HCEC 1CT (cell line): ENCODE data around the gene RSPRY1.
"Not testable (repeated sequence)": the region's sequence is repeated elsewhere in the genome, so short reads cannot be mapped to it uniquely, and the experiment has no call there.

Experiments used
- DNase-seq: peaks from one replicate; pipeline ENCODE4 v3.0.0-alpha.2; 2017

The RSPRY1 gene

DNA sequence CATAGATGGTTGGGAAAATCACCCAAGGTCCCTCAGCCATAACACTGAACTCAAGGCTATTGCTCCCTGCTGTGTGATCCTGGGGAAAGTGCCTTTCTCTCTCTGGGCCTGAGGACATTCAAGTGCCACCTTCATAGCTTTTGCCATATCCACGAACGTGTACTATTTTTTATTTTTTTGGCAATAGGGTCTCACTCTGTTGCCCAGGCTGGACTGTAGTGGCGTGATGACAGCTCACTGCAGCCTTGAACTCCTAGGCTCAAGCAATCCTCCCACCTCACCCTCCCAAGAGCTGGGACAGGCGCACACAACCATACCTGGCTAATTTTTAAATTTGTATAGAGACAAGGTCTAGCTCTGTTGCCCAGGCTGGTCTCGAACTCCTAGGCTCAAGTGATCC lies 87.7 kb downstream of the RSPRY1 start:
- DNase-seq = no peak

DNA sequence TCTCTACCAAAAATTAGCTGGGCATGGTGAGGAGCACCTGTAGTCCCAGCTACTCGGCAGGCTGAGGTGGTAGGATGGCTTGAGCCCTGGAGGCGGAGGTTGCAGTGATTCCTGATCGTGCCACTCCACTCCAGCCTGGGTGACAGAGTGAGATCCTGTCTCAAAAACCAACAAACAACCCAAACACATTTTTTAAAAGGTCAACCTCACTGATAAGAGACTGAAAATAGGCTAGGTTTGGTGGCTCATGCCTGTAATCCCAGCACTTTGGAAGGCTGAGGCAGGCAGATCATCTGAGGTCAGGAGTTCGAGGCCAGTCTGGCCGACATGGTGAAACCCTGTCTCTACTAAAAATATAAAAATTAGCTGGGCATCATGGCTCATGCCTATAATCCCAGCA lies 89.8 kb downstream of the RSPRY1 start:
- DNase-seq = not testable (repeated sequence)

GRCh38 chr16:57276596-57276995 lies 90.5 kb downstream of the RSPRY1 start:
- DNase-seq = no peak

DNA sequence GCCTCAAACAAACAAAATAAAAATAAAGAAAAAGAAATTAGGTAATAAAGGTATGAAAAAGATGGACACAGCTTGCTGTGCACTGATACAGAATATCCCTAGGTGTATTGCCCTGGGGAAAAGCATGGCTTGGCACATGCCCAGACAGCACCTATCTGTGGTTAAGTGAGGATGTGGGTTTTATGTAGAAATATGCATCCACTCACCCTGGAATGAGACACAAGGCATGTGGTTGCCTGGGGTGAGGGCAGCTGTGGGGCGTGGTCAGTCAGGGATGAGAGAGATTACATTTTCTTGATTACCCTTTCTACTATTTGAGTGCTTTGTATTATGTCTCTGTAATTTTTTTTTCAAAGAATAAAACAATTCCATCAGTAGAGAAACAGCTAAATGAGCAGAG lies 91.5 kb downstream of the RSPRY1 start:
- peak; percentile 81 for DNase-seq

GRCh38 chr16:57278494-57278893 lies 92.4 kb downstream of the RSPRY1 start:
- DNase-seq = no peak

DNA sequence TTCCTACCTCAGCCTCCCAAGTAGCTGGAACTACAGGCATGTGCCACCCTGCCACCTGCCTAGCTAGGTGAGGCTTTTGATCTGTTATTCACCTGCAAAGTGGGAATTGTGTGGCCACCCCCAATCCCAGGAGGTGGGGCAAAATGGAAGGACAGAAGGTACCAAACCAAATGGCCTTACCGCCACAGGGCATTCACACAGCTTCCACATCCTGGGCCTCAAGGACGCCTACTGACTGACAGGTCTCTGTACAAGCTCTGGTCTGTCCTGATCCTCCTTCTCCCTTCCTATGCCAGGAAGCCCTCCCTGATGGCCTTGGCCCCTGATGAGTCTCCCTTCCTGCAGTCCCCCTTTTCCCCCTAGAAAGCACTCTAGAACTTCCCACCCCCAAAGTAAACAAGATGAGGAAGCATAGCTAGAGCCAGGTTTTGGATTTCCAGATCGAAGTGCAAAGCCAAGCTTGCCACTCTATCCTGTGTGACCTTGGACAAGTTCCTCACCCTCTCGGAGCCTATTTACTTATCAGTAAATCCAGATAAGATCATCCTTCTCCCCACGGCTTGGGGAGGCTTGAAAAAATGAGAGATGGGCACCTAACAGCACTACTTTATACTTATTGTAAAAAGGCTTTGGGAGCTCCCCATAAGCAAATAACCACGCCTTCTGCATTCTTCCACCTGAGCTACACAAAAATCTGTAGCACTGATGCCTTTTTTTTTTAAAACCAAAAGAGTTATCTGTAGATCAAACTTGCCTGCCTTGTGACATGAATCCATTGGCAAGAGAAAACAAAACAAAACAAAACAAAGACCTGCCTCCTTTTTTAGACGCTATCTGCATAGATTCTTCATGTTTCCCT lies 93.9 kb downstream of the RSPRY1 start:
- DNase-seq = no peak

DNA sequence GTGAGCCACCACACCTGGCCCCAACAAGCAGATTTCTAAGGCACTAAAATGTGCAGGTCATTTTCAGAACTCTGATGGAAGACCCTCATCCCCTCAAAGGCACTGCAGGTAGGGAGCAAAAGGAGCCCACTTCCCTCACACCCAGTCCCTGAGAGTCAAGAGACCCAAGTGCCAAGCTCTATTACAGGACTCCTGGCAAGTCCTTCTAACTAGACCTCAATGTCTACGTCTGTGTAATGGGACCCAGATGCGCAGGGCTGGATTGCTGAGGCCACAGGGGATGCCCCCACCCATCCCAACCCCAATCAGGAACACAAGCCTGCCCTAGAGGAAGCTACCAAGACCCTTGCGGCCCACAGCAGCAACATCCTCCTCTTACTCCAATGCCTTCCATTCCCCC lies 95.7 kb downstream of the RSPRY1 start:
- no peak for DNase-seq

DNA sequence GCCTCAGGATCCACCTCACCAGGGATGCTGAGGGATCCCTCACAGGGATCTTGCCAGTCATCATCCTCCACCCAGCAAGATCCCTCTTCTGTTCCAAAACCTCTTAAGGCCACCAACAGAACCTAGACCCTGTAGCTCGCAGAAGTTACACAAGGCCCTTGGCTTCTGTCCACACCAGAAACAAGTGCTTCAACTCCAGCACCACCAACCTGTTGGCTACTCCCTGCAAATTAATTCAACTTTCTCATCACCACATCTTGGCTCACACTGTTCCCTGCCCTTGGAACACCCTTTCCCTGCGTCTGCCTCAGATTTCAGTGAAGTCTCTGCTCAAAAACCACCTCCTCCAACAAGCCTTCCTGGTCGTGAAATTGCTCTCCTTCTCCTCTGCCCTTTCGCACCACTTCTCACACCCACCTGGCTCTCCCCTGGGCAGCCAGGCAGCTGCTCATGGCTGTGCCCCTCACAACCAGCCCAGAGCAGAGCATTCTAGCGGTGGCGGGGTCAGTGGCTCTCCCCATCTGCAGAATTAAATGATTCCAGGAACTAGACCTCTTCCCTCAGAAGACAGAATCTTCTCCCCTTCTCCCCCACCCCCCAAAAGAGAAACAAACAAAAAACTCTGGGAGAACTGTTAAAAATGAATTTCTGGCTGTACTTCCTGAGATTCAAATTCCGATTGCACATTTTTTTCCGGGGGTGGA lies 96.5 kb downstream of the RSPRY1 start:
- DNase-seq = no peak

- DNase-seq = no peak
These were observed 97.3 kb downstream of the RSPRY1 start for GRCh38 chr16:57283214-57283958.

DNA sequence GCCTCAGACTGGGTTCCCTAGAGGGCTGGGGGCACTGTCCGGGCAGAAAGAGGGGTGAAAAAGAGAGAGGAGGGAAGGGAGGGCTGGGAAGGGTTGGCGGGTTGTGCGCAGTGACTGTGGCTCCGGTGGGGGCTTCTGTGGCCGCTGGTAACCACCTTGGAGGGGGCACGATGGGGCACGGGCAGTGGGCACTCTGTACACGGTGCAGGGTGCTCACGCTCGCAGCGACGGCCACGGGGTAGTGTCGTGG lies 97.8 kb downstream of the RSPRY1 start:
- no peak for DNase-seq

DNA sequence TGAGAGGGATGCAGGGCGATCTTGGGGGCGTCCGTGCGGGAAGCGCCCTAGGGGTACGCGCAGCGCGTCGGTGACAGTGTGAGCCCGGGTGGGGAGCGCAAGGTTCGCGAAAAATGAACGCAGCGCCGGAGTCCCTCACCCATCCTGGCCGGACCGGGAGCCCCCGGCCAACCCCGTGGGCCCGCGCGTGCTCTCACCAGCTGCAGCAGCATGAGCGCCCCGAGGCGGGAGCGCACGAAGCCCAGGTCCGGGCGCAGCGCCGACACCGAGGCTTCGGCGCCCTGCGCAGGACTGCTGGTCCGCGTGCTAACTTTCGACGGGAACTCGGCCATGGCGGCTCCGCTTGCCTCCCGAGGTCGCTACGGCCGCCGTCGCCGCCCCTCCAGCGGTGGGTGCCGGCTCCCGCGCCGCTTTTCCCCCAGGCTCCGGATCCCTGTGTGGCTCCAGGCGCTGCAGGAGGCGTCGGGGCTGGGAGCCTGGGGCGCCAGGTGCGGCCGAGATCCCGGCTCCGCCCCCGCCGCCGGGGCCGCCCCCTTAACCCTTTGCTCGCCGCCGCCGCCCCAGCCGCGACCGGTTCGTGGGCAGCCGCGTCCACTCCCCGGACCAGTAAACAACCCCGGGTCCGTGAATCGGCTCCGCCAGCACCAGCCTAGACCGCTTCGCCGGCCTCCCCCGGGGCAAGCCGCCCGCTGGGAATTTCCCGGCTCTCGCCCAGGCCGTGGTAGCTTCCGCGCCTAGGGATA lies 98.3 kb downstream of the RSPRY1 start, which contains the start of gene PLLP:
Gene PLLP, minus strand, starts transcription at position 464 of the 743 bp plus-strand sequence. Its CDS starts 132 bp downstream, at position 332.
- DNase-seq = no peak

- no peak for DNase-seq
These were observed 98.8 kb downstream of the RSPRY1 start for GRCh38 chr16:57284952-57285363.

DNA sequence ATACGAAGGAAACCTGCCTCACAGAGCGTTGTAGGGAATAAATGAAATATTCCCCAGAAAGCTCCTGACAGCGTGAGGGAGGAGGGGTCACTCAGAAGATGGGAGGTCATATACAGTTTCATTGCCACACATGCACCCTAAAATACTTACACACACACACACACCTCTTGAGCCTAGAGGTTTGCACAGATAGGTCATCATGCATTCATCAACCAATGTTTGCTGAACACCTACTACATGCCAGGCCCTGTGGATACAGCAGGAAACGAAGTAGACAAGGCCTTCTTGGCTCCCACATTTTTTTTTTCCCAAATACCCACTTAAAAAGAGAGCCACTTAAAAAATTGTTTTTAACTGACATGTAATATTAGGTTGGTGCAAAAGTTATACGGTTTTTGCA lies 99.2 kb downstream of the RSPRY1 start:
- DNase-seq = no peak

DNA sequence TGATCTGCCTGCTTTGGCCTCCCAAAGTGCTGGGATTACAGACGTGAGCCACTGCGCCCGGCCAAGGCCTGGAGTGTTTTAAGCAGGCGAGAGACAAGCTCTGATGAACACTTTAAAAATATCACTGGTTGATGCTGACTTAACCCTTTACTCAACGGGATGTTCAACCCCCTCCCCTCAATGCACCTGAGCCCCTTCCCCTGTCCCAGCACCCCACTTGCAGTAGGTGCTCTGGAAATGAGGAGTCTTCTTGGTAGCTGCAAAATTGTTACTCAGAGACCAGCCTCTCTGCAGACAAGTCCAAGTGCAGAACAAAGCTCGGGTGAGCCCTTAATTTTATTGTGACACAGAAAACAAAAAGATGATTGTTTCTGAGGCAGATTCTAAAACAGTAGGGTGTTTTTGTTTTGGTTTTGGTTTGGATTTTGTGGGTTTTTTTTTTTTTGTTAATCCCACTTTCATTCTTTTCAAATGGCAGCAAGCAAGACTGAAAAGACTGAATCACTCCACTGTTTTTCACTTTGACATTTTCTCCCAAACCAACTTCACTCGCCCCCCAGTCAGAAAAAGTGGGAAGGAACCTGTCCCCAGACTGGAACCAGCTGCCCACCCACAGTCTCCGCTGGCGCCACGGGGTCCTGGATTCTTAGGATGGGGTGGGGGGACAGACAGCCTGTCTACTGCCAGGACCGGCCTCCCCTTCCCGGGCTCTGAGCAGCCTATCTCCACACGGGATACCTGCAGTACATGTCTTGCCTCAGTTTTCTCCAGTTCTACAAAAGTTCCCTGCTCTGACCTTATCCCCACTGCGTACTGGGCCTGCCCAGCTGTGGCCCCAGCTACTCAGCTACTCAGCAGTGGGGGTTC lies 103.5 kb downstream of the RSPRY1 start:
- DNase-seq = no peak
